ENCODE results near the gene ZNF598. TPM values are rescaled to one million over a fixed set of nuclear protein-coding genes. Genes with fewer than 3 reads are reported as not detected.
A peak's percentile ranks its signal among the peaks of the same experiment; 100 is the strongest.
"Not testable (repeated sequence)": the region's sequence is repeated elsewhere in the genome, so short reads cannot be mapped to it uniquely, and the experiment has no call there.

ZNF598 gene
- total RNA-seq, 1 donor from 2014 or later, result 46.1 TPM

GRCh38 chr16:1963806-1964505 lies 45.7 kb downstream of the ZNF598 start:
- H3K27ac Mint-ChIP-seq, result peak overlapping the region; percentile 96
- no peak for TF ChIP-seq CTCF (conservative IDR thresholded peaks at IDR 0.05)
- no peaks in the 10 kb centered on the region for H3K9me3 Mint-ChIP-seq
- peaks cover 26% of the 10 kb centered on the region for H3K4me1 Mint-ChIP-seq (ENCODE audit: unreplicated experiment)
- H3K4me3 Mint-ChIP-seq, result peak overlapping the region; percentile 94
- DNase-seq (ENCODE audit: extremely low spot score, unreplicated experiment), result no peak
- H3K36me3 Mint-ChIP-seq, result peaks cover 13% of the 10 kb centered on the region
- H3K27me3 Mint-ChIP-seq, result no peaks in the 10 kb centered on the region

- peak overlapping the region; percentile 96 for H3K27ac Mint-ChIP-seq
These were observed 47.2 kb downstream of the ZNF598 start for GRCh38 chr16:1962161-1963153.

DNA sequence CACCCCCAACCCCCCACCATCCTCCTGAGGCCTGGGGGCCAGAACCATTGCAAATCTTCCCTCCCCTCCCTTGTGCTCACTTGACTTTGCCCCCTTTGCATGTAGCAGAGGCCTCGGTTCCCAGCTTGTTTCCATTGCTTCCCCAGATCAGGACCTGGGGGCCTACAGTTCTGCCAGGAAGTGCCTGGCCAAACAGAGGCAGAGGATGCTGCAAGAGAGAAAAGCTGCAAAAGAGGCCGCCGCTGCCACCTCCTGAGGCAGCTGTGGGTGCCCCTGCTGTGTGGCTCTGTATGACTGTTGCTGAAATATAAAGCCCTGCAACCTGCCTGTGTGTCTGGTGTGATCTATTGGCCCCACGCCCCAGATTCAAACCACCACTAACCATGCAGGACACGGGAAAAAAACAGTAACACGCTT lies 48.0 kb downstream of the ZNF598 start:
- Mint-ChIP-seq H3K4me1 (ENCODE audit: unreplicated experiment) (peaks cover 26% of the 10 kb centered on the region), H3K27me3 (no peaks in the 10 kb centered on the region), H3K27ac (peak overlapping the region; percentile 89), H3K9me3 (no peaks in the 10 kb centered on the region), H3K4me3 (peak overlapping the region; percentile 70), H3K36me3 (peaks cover 13% of the 10 kb centered on the region)
- DNase-seq (ENCODE audit: extremely low spot score, unreplicated experiment), result no peak
- TF ChIP-seq CTCF (conservative IDR thresholded peaks at IDR 0.05), result no peak

More at GRCh38 chr16:1962161-1963153, 47.2 kb downstream of the ZNF598 start:
- H3K27me3 Mint-ChIP-seq; DNase-seq (ENCODE audit: extremely low spot score, unreplicated experiment); H3K9me3 Mint-ChIP-seq: not testable (repeated sequence)
- H3K4me3 Mint-ChIP-seq, result peak overlapping the region; percentile 94
- peaks cover 26% of the 10 kb centered on the region for H3K4me1 Mint-ChIP-seq (ENCODE audit: unreplicated experiment)
- peaks cover 13% of the 10 kb centered on the region for H3K36me3 Mint-ChIP-seq

- Mint-ChIP-seq H3K4me3 (peak overlapping the region; percentile 96), H3K27me3 (no peaks in the 10 kb centered on the region), H3K36me3 (peaks cover 13% of the 10 kb centered on the region), H3K27ac (peak overlapping the region; percentile 89), H3K9me3 (no peaks in the 10 kb centered on the region), H3K4me1 (ENCODE audit: unreplicated experiment) (peaks cover 26% of the 10 kb centered on the region)
- no peak for DNase-seq (ENCODE audit: extremely low spot score, unreplicated experiment)
- no peak for TF ChIP-seq CTCF (conservative IDR thresholded peaks at IDR 0.05)
These were observed 48.7 kb downstream of the ZNF598 start for GRCh38 chr16:1960665-1961630.

DNA sequence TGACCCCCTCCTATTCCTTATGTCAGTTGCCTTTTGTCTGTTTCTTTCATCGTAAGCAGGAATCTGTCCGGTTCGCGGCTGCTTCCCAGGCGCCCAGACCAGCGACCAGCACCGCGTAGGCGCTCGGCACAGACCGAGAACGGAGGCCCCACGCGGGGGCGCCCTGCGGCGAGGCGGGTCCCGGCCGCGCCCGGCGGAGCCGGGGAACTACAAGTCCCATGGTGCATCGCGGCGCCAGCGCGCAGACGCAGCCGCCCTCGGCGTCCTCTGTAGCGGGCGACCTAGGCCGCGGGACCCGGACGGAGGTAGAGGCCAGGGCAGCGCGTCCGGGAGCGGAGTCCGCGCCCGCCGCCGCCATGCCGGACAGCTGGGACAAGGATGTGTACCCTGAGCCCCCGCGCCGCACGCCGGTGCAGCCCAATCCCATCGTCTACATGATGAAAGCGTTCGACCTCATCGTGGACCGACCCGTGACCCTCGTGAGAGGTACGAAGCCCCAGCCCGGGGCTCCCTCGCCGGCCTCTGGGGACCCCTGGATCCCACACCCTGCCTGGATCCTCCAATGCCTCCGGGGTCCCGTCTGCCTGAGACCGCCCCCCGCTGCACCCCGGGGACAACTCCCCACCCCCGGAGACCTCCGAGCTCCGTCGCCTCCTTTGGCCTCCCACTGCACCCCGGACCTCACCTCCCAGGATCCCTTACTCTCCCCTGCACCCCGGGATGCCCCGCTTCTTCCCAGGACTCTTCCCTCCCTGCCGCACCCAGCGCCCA lies 50.2 kb downstream of the ZNF598 start, which contains the start of gene NDUFB10:
TSS of gene NDUFB10 (plus strand) at position 270 of the 771 bp plus-strand sequence. CDS start at position 357, 87 bp downstream.
- H3K4me3 Mint-ChIP-seq, result peak within 1 kb of the TSS; percentile 96
- H3K36me3 Mint-ChIP-seq, result peaks cover 13% of the 10 kb centered on the region
- H3K27ac Mint-ChIP-seq, result peak within 1 kb of the TSS; percentile 89
- DNase-seq (ENCODE audit: extremely low spot score, unreplicated experiment), result peak; percentile 94
- peaks cover 21% of the 10 kb centered on the region for H3K4me1 Mint-ChIP-seq (ENCODE audit: unreplicated experiment)
- no peaks in the 10 kb centered on the region for H3K27me3 Mint-ChIP-seq
- TF ChIP-seq CTCF (conservative IDR thresholded peaks at IDR 0.05), result peak; percentile 64
- H3K9me3 Mint-ChIP-seq, result no peaks in the 10 kb centered on the region
